GM12873 (cell line): Measurements from ENCODE around the gene TMEM44.

Experiments
- TF ChIP-seq, protein P1 (sequence below): IDR thresholded peaks from 2 replicates; pipeline ENCODE4 v1.5.1; 2012; ENCODE audit warnings: low read depth, mild to moderate bottlenecking, moderate library complexity, low read length, control low read depth; ENCODE audit not compliant: insufficient read depth; ENCODE audit errors: missing control alignments

Gene TMEM44

DNA sequence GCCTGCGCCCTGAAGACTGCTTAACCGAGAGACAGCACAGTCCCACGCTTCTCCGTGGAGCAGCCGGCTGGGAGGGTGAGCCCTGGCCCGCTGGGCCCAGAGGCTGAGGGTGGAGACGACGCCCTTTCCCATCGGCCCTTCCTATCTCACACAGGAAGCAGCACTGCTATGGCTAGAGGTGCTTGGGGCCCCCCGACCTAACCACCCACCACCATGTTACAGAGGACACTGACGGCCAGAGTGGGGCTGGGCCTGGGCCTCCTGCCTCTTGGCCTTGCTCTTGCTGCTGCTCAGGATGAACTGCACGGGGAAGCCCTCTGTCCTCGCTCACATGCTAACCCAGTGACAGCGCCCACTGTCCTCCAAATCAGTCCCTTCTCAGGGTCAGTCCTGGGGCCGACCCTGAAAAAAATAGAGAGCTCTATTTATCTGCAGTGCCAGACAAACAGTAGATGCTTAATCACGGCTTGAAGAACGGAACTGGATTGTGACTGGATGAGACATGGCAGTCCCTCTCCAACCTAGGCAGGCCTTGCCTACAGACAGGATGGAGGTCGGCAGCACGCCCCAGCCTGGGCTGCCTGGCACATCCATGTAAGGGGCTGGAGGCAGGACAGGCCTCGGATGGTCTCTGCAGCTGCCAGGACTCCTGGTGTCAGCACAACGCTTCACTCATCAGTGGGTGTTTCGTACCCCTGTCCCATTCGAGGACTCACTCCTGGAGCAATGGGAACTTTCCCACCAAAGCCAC is 14.2 kb downstream of the TMEM44 start:
- TF ChIP-seq, protein P1, sequence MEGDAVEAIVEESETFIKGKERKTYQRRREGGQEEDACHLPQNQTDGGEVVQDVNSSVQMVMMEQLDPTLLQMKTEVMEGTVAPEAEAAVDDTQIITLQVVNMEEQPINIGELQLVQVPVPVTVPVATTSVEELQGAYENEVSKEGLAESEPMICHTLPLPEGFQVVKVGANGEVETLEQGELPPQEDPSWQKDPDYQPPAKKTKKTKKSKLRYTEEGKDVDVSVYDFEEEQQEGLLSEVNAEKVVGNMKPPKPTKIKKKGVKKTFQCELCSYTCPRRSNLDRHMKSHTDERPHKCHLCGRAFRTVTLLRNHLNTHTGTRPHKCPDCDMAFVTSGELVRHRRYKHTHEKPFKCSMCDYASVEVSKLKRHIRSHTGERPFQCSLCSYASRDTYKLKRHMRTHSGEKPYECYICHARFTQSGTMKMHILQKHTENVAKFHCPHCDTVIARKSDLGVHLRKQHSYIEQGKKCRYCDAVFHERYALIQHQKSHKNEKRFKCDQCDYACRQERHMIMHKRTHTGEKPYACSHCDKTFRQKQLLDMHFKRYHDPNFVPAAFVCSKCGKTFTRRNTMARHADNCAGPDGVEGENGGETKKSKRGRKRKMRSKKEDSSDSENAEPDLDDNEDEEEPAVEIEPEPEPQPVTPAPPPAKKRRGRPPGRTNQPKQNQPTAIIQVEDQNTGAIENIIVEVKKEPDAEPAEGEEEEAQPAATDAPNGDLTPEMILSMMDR: no peak

DNA sequence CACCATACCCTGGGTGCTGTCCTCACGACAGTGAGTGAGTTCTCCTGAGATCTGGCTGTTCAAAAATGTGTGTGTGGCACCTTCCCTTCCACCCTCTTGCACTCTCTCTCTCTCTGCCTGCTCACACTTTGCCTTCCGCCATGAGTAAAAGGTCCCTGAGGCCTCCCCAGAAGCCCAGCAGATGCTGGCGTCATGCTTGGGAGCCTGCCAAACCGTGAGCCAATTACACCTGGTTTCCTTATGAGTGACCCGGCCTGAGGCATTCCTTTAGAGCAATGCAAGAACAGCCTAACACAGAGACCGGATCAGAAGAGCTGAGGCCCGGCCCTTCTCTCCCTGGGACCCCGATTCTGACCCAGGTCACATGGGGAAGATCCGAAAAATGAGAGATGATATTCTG is 15.4 kb downstream of the TMEM44 start:
- TF ChIP-seq, protein P1: no peak

DNA sequence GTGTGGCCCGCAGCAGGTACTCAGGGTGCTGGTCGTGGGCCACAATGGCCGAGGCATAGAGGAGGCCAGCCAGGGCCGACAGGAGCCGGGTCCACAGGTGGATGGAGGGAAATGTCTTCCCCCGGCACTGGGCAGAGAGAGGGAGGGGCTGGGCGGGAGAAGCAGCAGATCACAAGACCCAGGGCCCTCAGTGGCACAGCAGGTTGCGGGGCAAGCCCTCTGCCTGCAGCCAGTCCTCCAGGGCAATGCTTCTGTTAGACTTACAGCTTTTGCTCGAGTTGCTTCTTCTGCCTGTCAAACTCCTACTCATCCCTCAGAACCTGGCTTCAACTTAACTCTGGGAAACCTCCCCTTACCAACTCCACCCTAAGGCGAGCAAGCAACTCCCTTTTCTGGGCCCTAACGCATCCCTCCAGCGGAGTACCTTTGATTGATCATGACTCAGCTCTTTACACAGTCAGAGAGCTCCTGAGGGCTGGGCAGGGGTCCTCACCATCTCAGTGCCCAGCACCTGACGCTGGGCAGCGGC is 16.0 kb downstream of the TMEM44 start:
- TF ChIP-seq, protein P1: no peak

DNA sequence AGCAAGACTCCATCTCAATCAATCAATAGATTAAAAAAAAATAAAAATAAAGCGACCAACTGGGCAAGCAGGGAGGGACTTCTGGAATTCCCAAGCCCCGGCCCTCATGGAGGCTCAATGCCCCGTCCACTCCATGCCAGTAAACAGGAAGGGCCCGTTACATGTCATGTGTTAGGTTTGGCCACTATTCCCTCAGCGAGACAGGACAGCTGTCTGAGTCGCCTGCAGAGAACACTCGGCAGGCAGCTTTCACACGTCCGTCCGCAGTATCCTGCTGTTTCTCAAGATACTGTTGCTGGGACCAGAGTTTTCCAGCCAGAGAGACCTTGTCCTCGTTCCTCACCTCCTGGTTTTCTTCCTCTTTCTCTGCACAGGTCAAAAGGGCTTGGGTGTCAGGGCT is 18.0 kb downstream of the TMEM44 start:
- TF ChIP-seq, protein P1: no peak

DNA sequence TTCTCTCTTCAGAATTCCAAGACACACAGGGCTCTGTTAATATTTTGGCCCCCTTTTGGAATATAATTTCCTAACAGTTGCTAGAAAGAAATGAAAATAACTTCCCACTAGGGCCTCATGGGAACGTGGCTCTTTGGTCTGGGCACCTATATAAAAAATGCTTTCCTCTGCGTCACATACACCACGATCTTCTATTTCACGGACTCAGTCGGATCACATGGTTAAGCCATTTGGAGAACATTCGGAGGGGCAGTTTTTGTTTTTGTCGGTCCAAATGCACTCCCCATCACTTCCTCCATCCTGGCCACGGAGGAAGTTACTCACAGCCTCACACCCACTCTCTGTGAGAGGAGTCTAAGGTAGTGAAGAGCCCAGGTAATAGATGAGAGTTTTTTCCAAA is 21.0 kb downstream of the TMEM44 start:
- TF ChIP-seq, protein P1: no peak

- TF ChIP-seq, protein P1: no peak
Measured at GRCh38 chr3:194610689-194611088, 22.5 kb downstream of the TMEM44 start.

- TF ChIP-seq, protein P1: no peak
Measured at GRCh38 chr3:194609601-194610000, 23.6 kb downstream of the TMEM44 start.
